Measurements from ENCODE around the gene GJA9. TPM values are rescaled to one million over a fixed set of nuclear protein-coding genes. Genes with fewer than 3 reads are reported as not detected.

GJA9 gene
- total RNA-seq, 1 experiment from 2014 or later, result 0.10 TPM

GRCh38 chr1:38925391-38925790 lies 44.0 kb upstream of the GJA9 start:
- in situ Hi-C loops (cut with HindIII; ENCODE audit: low pct_unique_long_range_greater_than_20kb, low sequenced_read_pairs), result no loop called here
- CTCF ChIA-PET, result no interaction called here

GRCh38 chr1:38923607-38924006 lies 42.2 kb upstream of the GJA9 start:
- DNase-seq (ENCODE audit: low read depth, low spot score) (no peak), ATAC-seq (no peak)
- POLR2A ChIA-PET, result no interaction called here
- TF ChIP-seq CTCF (IDR thresholded peaks at IDR 0.05), result no peak
- H3K9me3 ChIP-seq (ENCODE audit: control insufficient read depth, insufficient read depth, low read depth, low read length), result no peaks in the 10 kb centered on the region
- H3K36me3 ChIP-seq (ENCODE audit: control insufficient read depth, insufficient read depth, low read length), result no peaks in the 10 kb centered on the region
- intact Hi-C loops (cut with micrococcal nuclease; ENCODE audit: unreplicated experiment), result no loop called here
- in situ Hi-C loops (cut with HindIII; ENCODE audit: low pct_unique_long_range_greater_than_20kb, low sequenced_read_pairs), result no loop called here
- CTCF ChIA-PET, result no interaction called here
- no peaks in the 10 kb centered on the region for H3K27me3 ChIP-seq (ENCODE audit: control insufficient read depth, insufficient read depth, low read length)
- BruUV-seq (replicated peaks), result no TSS peak
- no peak overlapping the region for H3K27ac ChIP-seq (ENCODE audit: low read length)
- no peak overlapping the region for H3K4me3 ChIP-seq (ENCODE audit: low read depth in 2 of 2, low read length in 2 of 2)
- no peaks in the 10 kb centered on the region for H3K4me1 ChIP-seq (ENCODE audit: control insufficient read depth, insufficient read depth, low read length)

More at GRCh38 chr1:38925391-38925790, 44.0 kb upstream of the GJA9 start:
- POLR2A ChIA-PET, result interaction anchor here (0.7 kb wide), 1 partner anchor 90 kb away, joined by 3 read pairs; no protein-coding TSS in a partner anchor
- BruUV-seq (replicated peaks), result no TSS peak
- TF ChIP-seq SIN3A (IDR thresholded peaks at IDR 0.05; ENCODE audit: borderline replicate concordance, insufficient read depth, low read depth, low read length) (no peak), TCF7L2 (IDR thresholded peaks at IDR 0.05; ENCODE audit: low read depth, low read length) (no peak), POLR2AphosphoS5 (IDR thresholded peaks at IDR 0.05; ENCODE audit: low read depth, low read length) (no peak), REST (IDR thresholded peaks at IDR 0.05; ENCODE audit: insufficient read depth in 1 of 2, low read depth in 2 of 2, low read length in 1 of 2) (no peak), CTCF (IDR thresholded peaks at IDR 0.05) (no peak)
- intact Hi-C loops (cut with micrococcal nuclease; ENCODE audit: unreplicated experiment), result no loop called here
- Histone ChIP-seq H3K9me3 (ENCODE audit: control insufficient read depth, insufficient read depth, low read depth, low read length) (no peaks in the 10 kb centered on the region), H3K27ac (ENCODE audit: low read length) (no peak overlapping the region), H3K4me1 (ENCODE audit: control insufficient read depth, insufficient read depth, low read length) (no peaks in the 10 kb centered on the region), H3K4me3 (ENCODE audit: low read depth in 2 of 2, low read length in 2 of 2) (no peak overlapping the region), H3K27me3 (ENCODE audit: control insufficient read depth, insufficient read depth, low read length) (no peaks in the 10 kb centered on the region), H3K36me3 (ENCODE audit: control insufficient read depth, insufficient read depth, low read length) (no peaks in the 10 kb centered on the region)
- no peak for DNase-seq (ENCODE audit: low read depth, low spot score)
- no peak for ATAC-seq

GRCh38 chr1:38919130-38919529 lies 37.7 kb upstream of the GJA9 start:
- POLR2A ChIA-PET, result no interaction called here

More at GRCh38 chr1:38919130-38919529, 37.7 kb upstream of the GJA9 start:
- no peak overlapping the region for H3K4me3 ChIP-seq (ENCODE audit: low read depth in 2 of 2, low read length in 2 of 2)
- no peaks in the 10 kb centered on the region for H3K27me3 ChIP-seq (ENCODE audit: control insufficient read depth, insufficient read depth, low read length)
- H3K36me3 ChIP-seq (ENCODE audit: control insufficient read depth, insufficient read depth, low read length), result no peaks in the 10 kb centered on the region
- DNase-seq (ENCODE audit: low read depth, low spot score) (no peak), ATAC-seq (no peak)
- in situ Hi-C loops (cut with HindIII; ENCODE audit: low pct_unique_long_range_greater_than_20kb, low sequenced_read_pairs) (no loop called here), intact Hi-C loops (cut with micrococcal nuclease; ENCODE audit: unreplicated experiment) (no loop called here)
- no peak overlapping the region for H3K27ac ChIP-seq (ENCODE audit: low read length)
- H3K9me3 ChIP-seq (ENCODE audit: control insufficient read depth, insufficient read depth, low read depth, low read length), result no peaks in the 10 kb centered on the region
- no peaks in the 10 kb centered on the region for H3K4me1 ChIP-seq (ENCODE audit: control insufficient read depth, insufficient read depth, low read length)
- BruUV-seq (replicated peaks), result no TSS peak
- TF ChIP-seq CTCF (IDR thresholded peaks at IDR 0.05), result no peak
- TF ChIP-seq SIN3A (IDR thresholded peaks at IDR 0.05; ENCODE audit: borderline replicate concordance, insufficient read depth, low read depth, low read length), result no peak
- no peak for TF ChIP-seq POLR2AphosphoS5 (IDR thresholded peaks at IDR 0.05; ENCODE audit: low read depth, low read length)
- TF ChIP-seq REST (IDR thresholded peaks at IDR 0.05; ENCODE audit: insufficient read depth in 1 of 2, low read depth in 2 of 2, low read length in 1 of 2), result no peak
- TF ChIP-seq TCF7L2 (IDR thresholded peaks at IDR 0.05; ENCODE audit: low read depth, low read length), result no peak
- CTCF ChIA-PET, result no interaction called here

All from Panc1 (cell line).